OCI-LY7 (cell line): Measurements from ENCODE around the gene UBE2M. TPM values are rescaled to one million over a fixed set of nuclear protein-coding genes. Genes with fewer than 3 reads are reported as not detected.

Experiments used
- BruUV-seq: library from RNA; stranded (reverse); fragments of 400-500 nt; replicated peaks from 2 replicates; lab custom pipeline; 2021; lab: Mats Ljungman, UMichigan
- CTCF ChIA-PET: fragments of 300-600 bp; sonication (Branson Sonifier 250); formaldehyde crosslinking; loops from one replicate; lab custom pipeline; 2022; ENCODE audit warnings: antibody characterized with exemption; ENCODE audit not compliant: unreplicated experiment; lab: Charles Lee
- POLR2A ChIA-PET: fragments of 300-600 bp; sonication (Branson Sonifier 250); formaldehyde crosslinking; loops from one replicate; lab custom pipeline; 2022; ENCODE audit warnings: antibody characterized with exemption; lab: Charles Lee
- DNase-seq: peaks from one replicate; pipeline ENCODE4 v3.0.0-alpha.2; 2015; ENCODE audit warnings: low spot score
- H2AFZ ChIP-seq: fragments of 200-600 bp; sonication (generic), shearing (Covaris generic); 2 replicates; pipeline ENCODE4 v1.6.1; 2014; ENCODE audit warnings: mild to moderate bottlenecking, antibody characterized with exemption, low read length, moderate library complexity
- H3K27ac ChIP-seq: fragments of 200-600 bp; sonication (generic); 2 replicates; pipeline ENCODE4 v1.5.1; 2014; ENCODE audit warnings: mixed run types, low read depth, mild to moderate bottlenecking, moderate library complexity, low read length, inconsistent platforms; ENCODE audit not compliant: poor library complexity, severe bottlenecking
- H3K36me3 ChIP-seq: fragments of 200-600 bp; sonication (generic); 2 replicates; pipeline ENCODE4 v1.6.1; 2014; ENCODE audit warnings: mild to moderate bottlenecking, antibody characterized with exemption, low read length, moderate library complexity, mixed read lengths; ENCODE audit not compliant: insufficient read depth
- H3K4me1 ChIP-seq: fragments of 200-600 bp; sonication (generic); 2 replicates; pipeline ENCODE4 v1.5.1; 2014; ENCODE audit warnings: mild to moderate bottlenecking, low read length; ENCODE audit not compliant: insufficient read depth, poor library complexity, severe bottlenecking
- H3K4me2 ChIP-seq: fragments of 200-600 bp; sonication (generic); 2 replicates; pipeline ENCODE4 v1.6.1; 2014; ENCODE audit warnings: mild to moderate bottlenecking, low read length
- H3K4me3 ChIP-seq: fragments of 200-600 bp; sonication (generic); 2 replicates; pipeline ENCODE4 v1.5.1; 2014; ENCODE audit warnings: mild to moderate bottlenecking, low read depth, low read length; ENCODE audit not compliant: poor library complexity, severe bottlenecking
- H3K79me2 ChIP-seq: fragments of 200-600 bp; sonication (generic); 2 replicates; pipeline ENCODE4 v1.6.1; 2016; ENCODE audit warnings: low read depth, mild to moderate bottlenecking, low read length, moderate library complexity, mixed read lengths; ENCODE audit not compliant: insufficient read depth
- H3K9me2 ChIP-seq: fragments of 200-600 bp; sonication (generic); 2 replicates; pipeline ENCODE4 v1.6.1; 2016; ENCODE audit warnings: mild to moderate bottlenecking, low read length, mixed read lengths; ENCODE audit not compliant: insufficient read depth
- H3K9me3 ChIP-seq: fragments of 200-600 bp; sonication (generic); 2 replicates; pipeline ENCODE4 v1.6.1; 2014; ENCODE audit warnings: mild to moderate bottlenecking, mixed run types, low read length, mixed read lengths
- H4K20me1 ChIP-seq: fragments of 200-600 bp; sonication (generic); 2 replicates; pipeline ENCODE4 v1.6.1; 2014; ENCODE audit warnings: mild to moderate bottlenecking, antibody characterized with exemption, low read length, moderate library complexity, mixed read lengths; ENCODE audit not compliant: insufficient read depth
- EZH2phosphoT487 ChIP-seq: fragments of 200-600 bp; sonication (generic); IDR thresholded peaks from 2 replicates; pipeline ENCODE4 v1.6.1; 2018; ENCODE audit warnings: low read depth, borderline replicate concordance, mild to moderate bottlenecking, mixed run types, antibody characterized with exemption, low read length, moderate library complexity, mixed read lengths
- intact Hi-C: fragments of 100-400 bp; cut with micrococcal nuclease; formaldehyde crosslinking; loops from one replicate; pipeline ENCODE4 v1.10.0; 2022; ENCODE audit not compliant: unreplicated experiment
- total RNA-seq, 2 experiments: library from RNA; depleted of rRNA in 1 of 2; stranded (reverse); fragments of >200 nt in 1 of 2; shearing (Covaris generic) in 1 of 2; gene quantifications; 2 replicates each; pipeline ENCODE4 v1.2.3, GENCODE V29; 2014 to 2022
- TF ChIP-seq, protein P1 (sequence below): fragments of 200-600 bp; sonication (generic); conservative IDR thresholded peaks from 2 replicates; pipeline ENCODE4 v1.5.1; 2014; ENCODE audit warnings: mild to moderate bottlenecking, antibody characterized with exemption, low read length, moderate library complexity, mixed read lengths

UBE2M gene
- total RNA-seq, 2 experiments from 2014 or later = 101 to 117 TPM

DNA sequence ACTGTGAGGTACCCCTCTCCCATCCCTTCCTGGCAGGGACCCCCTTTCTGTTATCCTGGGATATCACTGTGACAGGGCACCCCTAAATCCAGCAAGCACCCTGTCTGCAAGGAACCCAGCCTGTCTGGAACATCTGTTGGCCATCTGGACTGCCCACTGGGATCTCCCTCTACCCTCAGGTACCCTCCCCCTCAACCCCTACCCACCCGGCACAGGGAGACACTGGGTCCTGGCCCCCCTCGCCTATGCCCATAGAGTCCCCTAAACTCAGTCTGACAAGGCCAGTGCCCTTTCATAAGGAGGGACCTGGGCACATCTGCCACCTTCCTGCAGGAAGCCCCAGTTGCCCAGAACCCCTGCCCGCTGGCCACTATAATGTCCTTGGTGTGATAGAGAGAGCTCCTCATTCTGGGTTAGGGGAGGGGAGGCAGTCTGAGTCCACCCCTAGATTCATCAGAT is 43.8 kb downstream of the UBE2M start:
- Histone ChIP-seq H3K79me2 (peaks cover 11% of the 10 kb centered on the region; the same call in 1 of the 2 replicates), H3K9me2 (no peaks in the 10 kb centered on the region), H3K36me3 (peaks cover 31% of the 10 kb centered on the region), H3K4me2 (peak overlapping the region; percentile 49; the same call in 1 of the 2 replicates), H2AFZ (no peak overlapping the region), H3K4me3 (no peak overlapping the region), H4K20me1 (no peaks in the 10 kb centered on the region), H3K9me3 (no peaks in the 10 kb centered on the region), H3K4me1 (peaks cover 15% of the 10 kb centered on the region), H3K27ac (no peak overlapping the region)
- intact Hi-C loops = loop anchor here (2.0 to 5.0 kb wide), 2 partner anchors 58 to 187 kb away; partner anchors contain the start of genes MZF1 and ZSCAN22
- no TSS peak for BruUV-seq
- ChIA-PET CTCF (interaction anchor here (0.6 kb wide), 1 partner anchor 36 kb away, joined by 4 read pairs; no protein-coding TSS in a partner anchor), POLR2A (interaction anchor here (1.1 to 1.3 kb wide), 2 partner anchors 14 to 61 kb away, joined by 3 to 4 read pairs; no protein-coding TSS in a partner anchor)
- TF ChIP-seq EZH2phosphoT487 = no peak
- TF ChIP-seq, protein P1, sequence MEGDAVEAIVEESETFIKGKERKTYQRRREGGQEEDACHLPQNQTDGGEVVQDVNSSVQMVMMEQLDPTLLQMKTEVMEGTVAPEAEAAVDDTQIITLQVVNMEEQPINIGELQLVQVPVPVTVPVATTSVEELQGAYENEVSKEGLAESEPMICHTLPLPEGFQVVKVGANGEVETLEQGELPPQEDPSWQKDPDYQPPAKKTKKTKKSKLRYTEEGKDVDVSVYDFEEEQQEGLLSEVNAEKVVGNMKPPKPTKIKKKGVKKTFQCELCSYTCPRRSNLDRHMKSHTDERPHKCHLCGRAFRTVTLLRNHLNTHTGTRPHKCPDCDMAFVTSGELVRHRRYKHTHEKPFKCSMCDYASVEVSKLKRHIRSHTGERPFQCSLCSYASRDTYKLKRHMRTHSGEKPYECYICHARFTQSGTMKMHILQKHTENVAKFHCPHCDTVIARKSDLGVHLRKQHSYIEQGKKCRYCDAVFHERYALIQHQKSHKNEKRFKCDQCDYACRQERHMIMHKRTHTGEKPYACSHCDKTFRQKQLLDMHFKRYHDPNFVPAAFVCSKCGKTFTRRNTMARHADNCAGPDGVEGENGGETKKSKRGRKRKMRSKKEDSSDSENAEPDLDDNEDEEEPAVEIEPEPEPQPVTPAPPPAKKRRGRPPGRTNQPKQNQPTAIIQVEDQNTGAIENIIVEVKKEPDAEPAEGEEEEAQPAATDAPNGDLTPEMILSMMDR = no peak
- no peak for DNase-seq

DNA sequence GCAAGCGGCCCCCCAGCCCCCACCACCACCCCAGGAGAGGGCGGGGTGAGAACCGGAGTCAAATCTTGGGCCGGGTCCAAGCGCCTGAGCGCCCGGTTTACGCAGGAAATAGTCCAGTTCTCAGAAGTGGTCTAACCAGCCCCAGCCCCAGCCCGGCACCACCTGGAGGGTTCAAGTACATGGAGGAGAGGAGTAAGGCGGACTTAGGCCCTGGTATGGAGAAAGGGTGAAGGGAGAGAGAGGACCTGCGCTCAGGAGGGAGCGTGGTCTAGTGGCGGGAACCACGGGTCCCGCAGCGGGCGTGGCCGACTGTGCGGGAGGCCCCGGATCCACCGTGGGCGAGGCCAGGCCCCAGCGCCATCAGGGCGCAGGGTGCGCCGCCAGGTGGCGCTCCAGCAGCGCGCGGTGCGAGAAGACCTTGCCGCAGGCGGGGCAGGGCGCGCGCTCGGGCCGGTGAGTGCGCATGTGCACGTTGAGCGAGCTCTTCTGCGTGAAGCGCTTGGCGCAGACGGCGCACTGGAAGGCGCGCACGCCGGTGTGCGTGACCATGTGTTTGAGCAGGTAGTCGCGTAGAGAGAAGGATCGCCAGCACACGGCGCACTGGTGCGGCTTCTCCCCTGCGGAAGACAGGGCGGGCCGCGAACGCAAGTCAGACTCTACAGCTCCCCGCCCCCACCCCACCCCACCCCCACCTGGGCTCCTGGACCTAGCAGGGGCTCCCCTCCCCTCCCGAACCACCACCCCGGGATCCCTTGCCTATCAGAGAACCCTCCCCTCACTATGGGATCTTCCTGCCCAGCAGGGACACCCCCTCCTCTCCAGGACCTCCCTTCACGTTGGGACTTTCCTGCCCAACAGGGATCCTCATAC is 44.5 kb downstream of the UBE2M start:
- Histone ChIP-seq H2AFZ (no peak overlapping the region), H3K9me3 (no peaks in the 10 kb centered on the region), H3K36me3 (peaks cover 31% of the 10 kb centered on the region), H3K4me2 (peak overlapping the region; percentile 49; the same call in 1 of the 2 replicates), H3K9me2 (no peaks in the 10 kb centered on the region), H3K4me3 (no peak overlapping the region), H3K27ac (no peak overlapping the region), H4K20me1 (no peaks in the 10 kb centered on the region), H3K79me2 (peaks cover 10% of the 10 kb centered on the region; the same call in 1 of the 2 replicates), H3K4me1 (peaks cover 15% of the 10 kb centered on the region)
- intact Hi-C loops = loop anchor here (2.0 kb wide), 1 partner anchor 59 kb away; the partner anchor contains the start of gene MZF1
- TF ChIP-seq, protein P1 = peak; percentile 76
- TF ChIP-seq EZH2phosphoT487 = no peak
- no TSS peak for BruUV-seq
- peak; percentile 56 for DNase-seq
- CTCF ChIA-PET = interaction anchor here (0.6 kb wide), 2 partner anchors 13 to 37 kb away, joined by 3 to 4 read pairs; no protein-coding TSS in a partner anchor
- POLR2A ChIA-PET = interaction anchor here (0.7 to 1.3 kb wide), 3 partner anchors 14 to 62 kb away, joined by 3 to 4 read pairs (median 3); no protein-coding TSS in a partner anchor
